HepG2 (cell line): ENCODE results near the gene NABP1. TPM values are rescaled to one million over a fixed set of nuclear protein-coding genes. Genes with fewer than 3 reads are reported as not detected.

Experiments
- CCAR2 ChIP-seq: fragments of 200-400 bp; formaldehyde crosslinking; optimal IDR thresholded peaks from 2 replicates; pipeline ENCODE3; 2018; ENCODE audit warnings: low read depth, mild to moderate bottlenecking, low read length, moderate library complexity
- DRAP1 ChIP-seq: IDR thresholded peaks from 2 replicates; pipeline ENCODE4 v1.6.1; 2016; ENCODE audit warnings: missing genetic modification reagents, missing compliant biosample characterization
- FOXK2 ChIP-seq: fragments of 450-650 bp; IDR thresholded peaks from 2 replicates; pipeline ENCODE4 v1.6.1; 2016
- HES4 ChIP-seq: sonication (generic); formaldehyde crosslinking; IDR thresholded peaks from 2 replicates; pipeline ENCODE4 v1.9.0; 2021; ENCODE audit warnings: mild to moderate bottlenecking, missing genetic modification reagents, borderline replicate concordance
- HMG20A ChIP-seq: IDR thresholded peaks from 2 replicates; pipeline ENCODE4 v1.6.1; 2016; ENCODE audit warnings: borderline replicate concordance
- MATR3 ChIP-seq: sonication (generic); formaldehyde crosslinking; IDR thresholded peaks from 2 replicates; pipeline ENCODE4 v1.4.0; 2020; ENCODE audit warnings: missing genetic modification reagents
- MED13 ChIP-seq: sonication (generic); formaldehyde crosslinking; IDR thresholded peaks from 2 replicates; pipeline ENCODE4 v1.5.0; 2020; ENCODE audit warnings: missing genetic modification reagents
- PTBP1 ChIP-seq: fragments of 200-400 bp; formaldehyde crosslinking; IDR thresholded peaks from 2 replicates; pipeline ENCODE4 v1.6.1; 2018; ENCODE audit warnings: low read length, low read depth; ENCODE audit not compliant: poor library complexity, severe bottlenecking
- REST ChIP-seq, 2 experiments: IDR thresholded peaks; 2 replicates each; pipeline ENCODE4 v1.6.1; 2011 to 2012; ENCODE audit warnings: low read length in 2 of 2, borderline replicate concordance in 1 of 2, low read depth in 1 of 2, mild to moderate bottlenecking in 1 of 2, moderate library complexity in 1 of 2
- SALL1 ChIP-seq: sonication (generic); formaldehyde crosslinking; IDR thresholded peaks from 2 replicates; pipeline ENCODE4 v1.8.0; 2022; ENCODE audit warnings: mild to moderate bottlenecking, missing genetic modification reagents
- SRY ChIP-seq: sonication (generic); formaldehyde crosslinking; IDR thresholded peaks from 2 replicates; pipeline ENCODE4 v1.8.0; 2022; ENCODE audit warnings: mild to moderate bottlenecking, missing genetic modification reagents
- ZMAT3 ChIP-seq: sonication (generic); formaldehyde crosslinking; conservative IDR thresholded peaks from 2 replicates; pipeline ENCODE4 v1.7.0; 2021; ENCODE audit warnings: missing genetic modification reagents
- ZNF33B ChIP-seq: sonication (generic); formaldehyde crosslinking; IDR thresholded peaks from 2 replicates; pipeline ENCODE4 v1.5.1; 2020; ENCODE audit warnings: mild to moderate bottlenecking, missing genetic modification reagents
- ZNF709 ChIP-seq: sonication (generic); formaldehyde crosslinking; IDR thresholded peaks from 2 replicates; pipeline ENCODE4 v1.5.0; 2020; ENCODE audit warnings: mild to moderate bottlenecking, missing genetic modification reagents
- ZNF782 ChIP-seq: sonication (generic); formaldehyde crosslinking; IDR thresholded peaks from 2 replicates; pipeline ENCODE4 v1.4.0; 2020; ENCODE audit warnings: missing genetic modification reagents, mild to moderate bottlenecking, borderline replicate concordance
- ZNF850 ChIP-seq: sonication (generic); formaldehyde crosslinking; conservative IDR thresholded peaks from 2 replicates; pipeline ENCODE4 v1.9.0; 2021; ENCODE audit warnings: mild to moderate bottlenecking, missing genetic modification reagents
- ZUFSP ChIP-seq: sonication (generic); formaldehyde crosslinking; IDR thresholded peaks from 2 replicates; pipeline ENCODE4 v1.9.0; 2021; ENCODE audit warnings: missing genetic modification reagents, mild to moderate bottlenecking, borderline replicate concordance
- polyA plus RNA-seq, 8 experiments: library from polyadenylated mRNA; depleted of rRNA in 3 of 8; stranded (reverse) in 7 of 8; unstranded in 1 of 8; fragments of >200 nt; fragmentation: Illumina TruSeq in 4 of 8; extraction: Trizol in 4 of 8; gene quantifications; 2 replicates each; pipeline versions ENCODE4 v1.2.1 to v1.2.3, GENCODE V29; 2011 to 2016; ENCODE audit warnings: low read depth in 4 of 8, missing spikeins in 1 of 8, mixed read lengths in 1 of 8; ENCODE audit not compliant: insufficient read depth in 1 of 8
- total RNA-seq, 5 experiments: library from RNA; depleted of rRNA; stranded (reverse); fragments of >200 nt; fragmentation: Illumina TruSeq; extraction: Trizol; gene quantifications; 2 replicates each; pipeline ENCODE4 v1.2.3, GENCODE V29; 2016; ENCODE audit warnings: low read depth in 1 of 5
- TF ChIP-seq, protein P1 (sequence below), 2 experiments: fragments of 450-650 bp in 1 of 2; sonication (generic) in 1 of 2; formaldehyde crosslinking; IDR thresholded peaks; 2 replicates each; pipeline versions ENCODE4 v1.5.0 to v1.8.0; 2020 to 2022; ENCODE audit warnings: mild to moderate bottlenecking in 1 of 2, missing genetic modification reagents in 1 of 2
- TF ChIP-seq, protein P2 (sequence below): IDR thresholded peaks from 2 replicates; pipeline ENCODE4 v1.6.1; 2016; ENCODE audit warnings: low read depth
- TF ChIP-seq, protein P3 (sequence below): sonication (generic); formaldehyde crosslinking; IDR thresholded peaks from 2 replicates; pipeline ENCODE4 v1.5.0; 2020; ENCODE audit warnings: missing genetic modification reagents

NABP1 gene
- total and polyA plus RNA-seq, 2 of the 13 experiments (the other 11 are each of a cell fraction or from before 2014, with no cell fraction given): 14.9 to 19.8 TPM

DNA sequence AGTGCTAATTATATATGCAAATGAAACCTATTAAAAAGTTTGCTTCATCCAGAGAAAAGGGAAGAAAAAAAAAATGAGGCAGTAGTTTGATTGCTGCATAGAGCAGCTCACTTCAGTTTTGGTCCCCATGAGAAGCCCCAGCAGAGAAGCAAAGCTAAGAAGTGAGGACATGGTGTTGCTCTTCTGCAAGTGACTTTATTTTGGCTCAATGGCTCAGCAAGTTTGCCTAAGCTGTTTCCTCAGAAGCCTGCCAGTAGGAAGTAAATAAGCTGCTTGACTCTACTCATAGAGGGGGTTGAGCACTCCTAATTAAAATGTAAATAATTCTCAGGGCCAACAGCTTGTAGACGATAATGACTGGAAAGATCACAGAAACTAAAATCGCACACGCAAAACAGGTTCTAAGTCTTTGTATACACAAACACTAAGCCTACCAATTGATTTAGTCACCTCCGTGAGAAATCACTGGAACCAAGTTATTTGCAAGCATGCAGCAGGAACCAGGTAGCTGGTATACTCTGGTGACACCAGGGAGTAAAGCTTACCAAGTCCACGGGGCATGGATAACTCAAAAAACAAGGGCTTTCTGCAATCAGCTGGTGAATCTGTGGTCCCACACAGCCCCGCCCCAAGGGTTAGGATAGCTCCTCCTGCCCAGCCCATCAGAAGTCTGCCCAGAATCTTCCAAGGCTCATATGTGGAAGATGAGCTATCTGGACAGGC lies 39.7 kb upstream of the NABP1 start (continued):
- TF ChIP-seq, protein P1, sequence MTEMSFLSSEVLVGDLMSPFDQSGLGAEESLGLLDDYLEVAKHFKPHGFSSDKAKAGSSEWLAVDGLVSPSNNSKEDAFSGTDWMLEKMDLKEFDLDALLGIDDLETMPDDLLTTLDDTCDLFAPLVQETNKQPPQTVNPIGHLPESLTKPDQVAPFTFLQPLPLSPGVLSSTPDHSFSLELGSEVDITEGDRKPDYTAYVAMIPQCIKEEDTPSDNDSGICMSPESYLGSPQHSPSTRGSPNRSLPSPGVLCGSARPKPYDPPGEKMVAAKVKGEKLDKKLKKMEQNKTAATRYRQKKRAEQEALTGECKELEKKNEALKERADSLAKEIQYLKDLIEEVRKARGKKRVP (CRISPR knock-in tag; IDR thresholded peaks at IDR 0.05): peak in 1 of 2 experiments; percentile 24; a peak in 1 of 4 replicates
- TF ChIP-seq ZNF33B (CRISPR knock-in tag): no peak
- TF ChIP-seq MED13 (CRISPR knock-in tag): no peak
- no peak for TF ChIP-seq PTBP1
- no peak for TF ChIP-seq REST (IDR thresholded peaks at IDR 0.05; ENCODE audit: borderline replicate concordance in 1 of 2, low read depth in 1 of 2, low read length in 2 of 2)
- no peak; the same call in 1 of the 2 replicates for TF ChIP-seq ZNF709 (CRISPR knock-in tag)
- TF ChIP-seq HMG20A (CRISPR knock-in tag): no peak
- no peak for TF ChIP-seq ZUFSP (CRISPR knock-in tag)
- TF ChIP-seq FOXK2: no peak
- TF ChIP-seq, protein P2, sequence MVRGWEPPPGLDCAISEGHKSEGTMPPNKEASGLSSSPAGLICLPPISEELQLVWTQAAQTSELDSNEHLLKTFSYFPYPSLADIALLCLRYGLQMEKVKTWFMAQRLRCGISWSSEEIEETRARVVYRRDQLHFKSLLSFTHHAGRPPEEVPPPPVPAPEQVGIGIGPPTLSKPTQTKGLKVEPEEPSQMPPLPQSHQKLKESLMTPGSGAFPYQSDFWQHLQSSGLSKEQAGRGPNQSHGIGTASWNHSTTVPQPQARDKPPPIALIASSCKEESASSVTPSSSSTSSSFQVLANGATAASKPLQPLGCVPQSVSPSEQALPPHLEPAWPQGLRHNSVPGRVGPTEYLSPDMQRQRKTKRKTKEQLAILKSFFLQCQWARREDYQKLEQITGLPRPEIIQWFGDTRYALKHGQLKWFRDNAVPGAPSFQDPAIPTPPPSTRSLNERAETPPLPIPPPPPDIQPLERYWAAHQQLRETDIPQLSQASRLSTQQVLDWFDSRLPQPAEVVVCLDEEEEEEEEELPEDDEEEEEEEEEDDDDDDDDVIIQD (CRISPR knock-in tag): no peak
- no peak for TF ChIP-seq ZNF782 (CRISPR knock-in tag)
- TF ChIP-seq ZMAT3 (CRISPR knock-in tag): no peak; the same call in 1 of the 2 replicates
- no peak for TF ChIP-seq ZNF850 (CRISPR knock-in tag)
- no peak for TF ChIP-seq SRY
- no peak for TF ChIP-seq MATR3 (CRISPR knock-in tag)
- no peak for TF ChIP-seq DRAP1 (CRISPR knock-in tag)
- no peak for TF ChIP-seq HES4 (CRISPR knock-in tag)
- TF ChIP-seq CCAR2: no peak
- TF ChIP-seq SALL1 (CRISPR knock-in tag): peak; percentile 37; the same call in 1 of the 2 replicates
- TF ChIP-seq, protein P3, sequence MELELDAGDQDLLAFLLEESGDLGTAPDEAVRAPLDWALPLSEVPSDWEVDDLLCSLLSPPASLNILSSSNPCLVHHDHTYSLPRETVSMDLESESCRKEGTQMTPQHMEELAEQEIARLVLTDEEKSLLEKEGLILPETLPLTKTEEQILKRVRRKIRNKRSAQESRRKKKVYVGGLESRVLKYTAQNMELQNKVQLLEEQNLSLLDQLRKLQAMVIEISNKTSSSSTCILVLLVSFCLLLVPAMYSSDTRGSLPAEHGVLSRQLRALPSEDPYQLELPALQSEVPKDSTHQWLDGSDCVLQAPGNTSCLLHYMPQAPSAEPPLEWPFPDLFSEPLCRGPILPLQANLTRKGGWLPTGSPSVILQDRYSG (CRISPR knock-in tag): no peak
